ENCODE results near the gene TENM3.

DNA sequence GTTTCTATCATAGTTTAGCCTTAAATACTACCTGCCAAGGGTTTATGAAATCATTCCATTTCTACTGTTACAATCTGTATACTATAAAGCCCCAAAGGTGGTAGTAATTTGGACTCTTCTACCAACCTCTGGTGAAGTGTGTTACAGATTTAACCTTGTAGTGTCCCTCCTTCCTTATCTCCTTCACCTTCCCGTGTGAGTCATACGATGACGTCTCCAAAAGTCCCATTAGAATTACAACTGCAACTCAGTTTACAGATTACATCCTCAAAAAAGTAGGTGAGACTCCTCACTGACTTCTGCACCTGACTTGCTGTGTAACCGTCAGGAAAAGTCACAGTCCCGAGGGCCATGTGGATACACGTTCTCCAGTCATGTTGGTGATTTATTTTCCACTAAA lies 455.0 kb downstream of the TENM3 start:
- TF ChIP-seq, protein P1, sequence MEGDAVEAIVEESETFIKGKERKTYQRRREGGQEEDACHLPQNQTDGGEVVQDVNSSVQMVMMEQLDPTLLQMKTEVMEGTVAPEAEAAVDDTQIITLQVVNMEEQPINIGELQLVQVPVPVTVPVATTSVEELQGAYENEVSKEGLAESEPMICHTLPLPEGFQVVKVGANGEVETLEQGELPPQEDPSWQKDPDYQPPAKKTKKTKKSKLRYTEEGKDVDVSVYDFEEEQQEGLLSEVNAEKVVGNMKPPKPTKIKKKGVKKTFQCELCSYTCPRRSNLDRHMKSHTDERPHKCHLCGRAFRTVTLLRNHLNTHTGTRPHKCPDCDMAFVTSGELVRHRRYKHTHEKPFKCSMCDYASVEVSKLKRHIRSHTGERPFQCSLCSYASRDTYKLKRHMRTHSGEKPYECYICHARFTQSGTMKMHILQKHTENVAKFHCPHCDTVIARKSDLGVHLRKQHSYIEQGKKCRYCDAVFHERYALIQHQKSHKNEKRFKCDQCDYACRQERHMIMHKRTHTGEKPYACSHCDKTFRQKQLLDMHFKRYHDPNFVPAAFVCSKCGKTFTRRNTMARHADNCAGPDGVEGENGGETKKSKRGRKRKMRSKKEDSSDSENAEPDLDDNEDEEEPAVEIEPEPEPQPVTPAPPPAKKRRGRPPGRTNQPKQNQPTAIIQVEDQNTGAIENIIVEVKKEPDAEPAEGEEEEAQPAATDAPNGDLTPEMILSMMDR (IDR thresholded peaks at IDR 0.05) = no peak
- no peak for TF ChIP-seq POLR2A (IDR thresholded peaks at IDR 0.05)

Data from esophagus squamous epithelium (tissue), 4 donors.